Measurements from ENCODE around the gene SEMA4D.

DNA sequence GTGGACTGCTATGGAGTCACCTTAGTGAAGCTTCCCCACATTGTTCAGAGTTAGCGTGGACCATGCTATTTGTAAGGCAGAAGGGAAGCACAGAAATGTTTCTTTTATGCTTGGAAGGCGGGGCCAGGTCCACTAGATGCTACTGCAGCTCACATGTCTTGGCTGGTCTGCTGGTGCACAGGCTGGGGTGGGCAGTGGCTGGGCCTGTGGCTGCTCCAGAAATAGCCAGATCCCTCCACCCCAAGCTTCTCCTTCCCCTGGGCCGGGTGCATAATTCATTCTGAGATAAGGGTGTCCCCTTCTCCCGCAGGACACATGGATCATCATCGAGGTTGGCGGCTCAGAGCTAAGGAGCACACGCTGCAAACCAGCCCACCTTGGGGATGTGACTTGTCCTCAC is 14.5 kb upstream of the SEMA4D start:
- TF ChIP-seq CTCF (IDR thresholded peaks at IDR 0.05): no peak
- TF ChIP-seq POLR2A (IDR thresholded peaks at IDR 0.05): no peak
- TF ChIP-seq EP300 (IDR thresholded peaks at IDR 0.05): no peak
